Measurements from ENCODE around the gene LRTM2. TPM values are rescaled to one million over a fixed set of nuclear protein-coding genes. Genes with fewer than 3 reads are reported as not detected.

The LRTM2 gene
- total RNA-seq, 1 experiment from 2014 or later: not detected

- no peaks in the 10 kb centered on the region for H3K4me1 ChIP-seq (replicated peaks; ENCODE audit: insufficient read depth)
- no TSS peak for BruUV-seq (replicated peaks)
- no peak overlapping the region for H3K4me3 ChIP-seq
- no peak overlapping the region for H2AFZ ChIP-seq
- peaks cover 76% of the 10 kb centered on the region for H3K27me3 ChIP-seq (ENCODE audit: insufficient read depth, low read depth)
- H3K79me2 ChIP-seq (ENCODE audit: low read depth): no peaks in the 10 kb centered on the region
- POLR2A ChIA-PET (ENCODE audit: unreplicated experiment): no interaction called here
- H3F3A ChIP-seq (ENCODE audit: insufficient read depth, low read depth): no peaks in the 10 kb centered on the region
- H3K36me3 ChIP-seq (ENCODE audit: low read depth): no peaks in the 10 kb centered on the region
- no peak overlapping the region for H3K27ac ChIP-seq
- H4K20me1 ChIP-seq (ENCODE audit: insufficient read depth): no peaks in the 10 kb centered on the region
- H3K9me3 ChIP-seq (ENCODE audit: insufficient read depth, low read depth): no peaks in the 10 kb centered on the region
- H3K9me2 ChIP-seq (ENCODE audit: insufficient read depth): no peaks in the 10 kb centered on the region
- DNase-seq: no peak
- TF ChIP-seq EZH2 (IDR thresholded peaks at IDR 0.05; ENCODE audit: low read depth): no peak
- intact Hi-C loops (cut with micrococcal nuclease; ENCODE audit: unreplicated experiment): no loop called here
- H3K4me2 ChIP-seq: no peak overlapping the region
- CTCF ChIA-PET: no interaction called here
Observed at GRCh38 chr12:1810931-1811280, 9.5 kb upstream of the LRTM2 start.

- Histone ChIP-seq H3K4me2 (no peak overlapping the region), H3K4me3 (no peak overlapping the region), H3K36me3 (ENCODE audit: low read depth) (no peaks in the 10 kb centered on the region), H4K20me1 (ENCODE audit: insufficient read depth) (no peaks in the 10 kb centered on the region), H3K4me1 (replicated peaks; ENCODE audit: insufficient read depth) (no peaks in the 10 kb centered on the region), H3K9me2 (ENCODE audit: insufficient read depth) (no peaks in the 10 kb centered on the region), H3K79me2 (ENCODE audit: low read depth) (no peaks in the 10 kb centered on the region), H3K9me3 (ENCODE audit: insufficient read depth, low read depth) (no peaks in the 10 kb centered on the region), H3F3A (ENCODE audit: insufficient read depth, low read depth) (no peaks in the 10 kb centered on the region), H2AFZ (no peak overlapping the region), H3K27me3 (ENCODE audit: insufficient read depth, low read depth) (peaks cover 81% of the 10 kb centered on the region), H3K27ac (no peak overlapping the region)
- no TSS peak for BruUV-seq (replicated peaks)
- ChIA-PET CTCF (no interaction called here), POLR2A (ENCODE audit: unreplicated experiment) (no interaction called here)
- DNase-seq: no peak
- intact Hi-C loops (cut with micrococcal nuclease; ENCODE audit: unreplicated experiment): no loop called here
- TF ChIP-seq CTCF (conservative IDR thresholded peaks at IDR 0.05): no peak
Observed at GRCh38 chr12:1811281-1811947, 9.0 kb upstream of the LRTM2 start.

GRCh38 chr12:1811948-1812291, 8.4 kb upstream of the LRTM2 start:
- Histone ChIP-seq H3K9me2 (ENCODE audit: insufficient read depth) (no peaks in the 10 kb centered on the region), H3K27me3 (ENCODE audit: insufficient read depth, low read depth) (peaks cover 86% of the 10 kb centered on the region), H3K4me2 (no peak overlapping the region), H4K20me1 (ENCODE audit: insufficient read depth) (no peaks in the 10 kb centered on the region), H3K36me3 (ENCODE audit: low read depth) (no peaks in the 10 kb centered on the region), H2AFZ (no peak overlapping the region), H3K9me3 (ENCODE audit: insufficient read depth, low read depth) (no peaks in the 10 kb centered on the region), H3K4me3 (no peak overlapping the region), H3K4me1 (replicated peaks; ENCODE audit: insufficient read depth) (no peaks in the 10 kb centered on the region), H3F3A (ENCODE audit: insufficient read depth, low read depth) (no peaks in the 10 kb centered on the region), H3K27ac (no peak overlapping the region), H3K79me2 (ENCODE audit: low read depth) (no peaks in the 10 kb centered on the region)
- ChIA-PET CTCF (interaction anchor here (0.6 kb wide), 1 partner anchor 743 kb away, joined by 4 read pairs; no protein-coding TSS in a partner anchor), POLR2A (ENCODE audit: unreplicated experiment) (no interaction called here)
- BruUV-seq (replicated peaks): no TSS peak
- TF ChIP-seq EZH2 (IDR thresholded peaks at IDR 0.05; ENCODE audit: low read depth) (no peak), CTCF (conservative IDR thresholded peaks at IDR 0.05) (no peak)
- intact Hi-C loops (cut with micrococcal nuclease; ENCODE audit: unreplicated experiment): no loop called here
- no peak for DNase-seq

Measured in PC-9 (cell line).